ENCODE results near the gene ASPN. TPM values are rescaled to one million over a fixed set of nuclear protein-coding genes. Genes with fewer than 3 reads are reported as not detected.

Gene ASPN
- polyA plus RNA-seq, 3 donors, result 13.9 to 18.0 (median 14.1) TPM

DNA sequence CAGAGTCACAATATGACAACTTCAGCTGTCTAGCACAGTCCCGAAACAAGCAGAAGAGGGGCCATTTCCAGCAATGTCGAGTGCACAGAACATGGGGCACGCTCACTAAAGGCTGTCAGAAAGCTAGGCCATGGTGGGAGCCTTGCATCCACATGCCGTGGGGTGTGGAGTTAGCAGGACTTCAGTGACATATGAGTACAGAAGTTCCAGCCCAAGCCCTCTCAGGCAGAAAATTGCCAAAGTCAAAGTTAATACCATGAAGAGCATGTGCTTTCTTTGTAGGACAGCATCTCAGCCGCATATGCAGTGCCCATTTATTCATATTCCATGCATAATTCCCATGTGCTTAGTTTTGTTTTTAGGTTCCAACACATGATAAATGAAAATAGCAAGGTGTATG lies 26.7 kb upstream of the ASPN start:
- no peak for DNase-seq (ENCODE audit: extremely low read depth in 1 of 11, low read depth in 9 of 11, low spot score in 4 of 11)

DNA sequence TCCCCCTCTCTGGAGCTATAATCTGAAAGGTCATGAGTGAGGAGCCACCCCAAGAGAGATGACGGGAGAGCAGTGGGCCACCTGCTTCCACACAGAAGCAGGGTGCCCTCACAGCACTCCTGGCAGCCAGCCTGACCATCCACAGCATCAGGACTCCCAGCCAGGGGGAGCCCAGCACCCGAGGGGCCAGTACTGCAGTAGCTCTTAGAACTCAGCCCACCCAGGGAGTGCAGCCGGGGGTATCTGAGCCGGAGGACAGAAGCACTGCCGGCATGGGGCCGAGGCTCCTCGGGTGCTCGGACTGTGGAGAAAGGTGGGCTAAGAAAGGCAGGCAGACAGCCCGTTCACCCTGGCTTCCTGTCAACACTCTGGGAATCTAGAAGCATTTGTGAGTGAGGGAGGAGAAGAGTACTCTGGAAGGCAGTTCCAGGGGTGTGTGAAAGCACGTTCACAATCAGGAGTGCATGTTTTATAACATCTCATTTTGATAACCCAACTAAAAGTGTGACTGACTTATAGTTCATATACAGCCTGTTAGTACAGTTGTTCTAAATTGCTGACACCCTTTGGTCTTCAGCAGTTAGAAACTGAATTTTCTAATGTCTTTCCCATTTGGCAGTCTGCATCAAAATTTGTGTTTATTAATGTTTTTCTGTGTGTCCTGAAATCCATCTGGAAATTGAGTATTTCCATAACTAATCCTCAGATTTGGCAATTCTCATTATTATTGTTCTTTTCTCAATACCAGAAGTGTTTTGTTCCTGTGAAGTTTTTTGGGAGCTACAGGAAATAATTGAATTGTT lies 25.9 kb upstream of the ASPN start:
- no peak for DNase-seq (ENCODE audit: extremely low read depth in 1 of 11, low read depth in 9 of 11, low spot score in 4 of 11)

DNA sequence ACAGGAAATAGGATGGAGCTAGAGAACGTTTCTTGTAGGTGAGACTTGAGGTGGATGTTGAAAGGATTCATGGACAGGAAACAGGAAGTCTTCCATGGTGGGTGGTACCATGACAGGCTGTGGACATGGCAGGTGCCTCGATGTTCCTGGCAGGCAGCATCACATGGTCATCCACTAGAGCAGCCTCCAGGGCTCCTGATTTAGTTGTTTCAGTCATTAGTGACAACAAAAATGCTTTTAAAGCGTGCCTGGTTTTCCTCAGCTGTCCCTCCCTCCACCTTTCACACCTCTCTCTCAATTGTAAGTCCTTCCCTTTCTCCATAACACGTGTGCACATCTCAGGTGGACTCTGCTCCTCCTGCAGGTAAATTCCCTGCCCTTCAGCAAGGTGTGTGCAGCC lies 25.2 kb upstream of the ASPN start:
- DNase-seq (ENCODE audit: extremely low read depth in 1 of 11, low read depth in 9 of 11, low spot score in 4 of 11), result no peak

DNA sequence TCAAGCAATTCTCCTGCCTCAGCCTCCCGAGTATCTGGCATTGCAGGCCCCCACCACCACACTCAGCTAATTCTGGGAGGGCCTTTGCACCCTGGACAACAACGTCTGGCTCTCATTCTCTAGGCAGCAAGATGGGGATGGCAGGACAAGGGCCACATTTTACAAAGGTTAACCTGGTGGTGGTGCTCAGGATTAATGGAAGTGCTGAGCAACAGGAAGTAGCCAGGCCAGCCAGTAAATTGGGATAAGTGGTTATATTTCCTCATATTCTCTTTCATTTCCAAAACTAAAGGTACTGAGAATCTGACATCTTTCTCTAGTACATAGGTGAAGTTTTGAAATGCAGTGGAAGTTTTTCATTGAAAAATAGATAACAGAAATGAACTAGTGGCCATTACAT lies 24.7 kb upstream of the ASPN start:
- DNase-seq (ENCODE audit: extremely low read depth in 1 of 11, low read depth in 9 of 11, low spot score in 4 of 11), result no peak

DNA sequence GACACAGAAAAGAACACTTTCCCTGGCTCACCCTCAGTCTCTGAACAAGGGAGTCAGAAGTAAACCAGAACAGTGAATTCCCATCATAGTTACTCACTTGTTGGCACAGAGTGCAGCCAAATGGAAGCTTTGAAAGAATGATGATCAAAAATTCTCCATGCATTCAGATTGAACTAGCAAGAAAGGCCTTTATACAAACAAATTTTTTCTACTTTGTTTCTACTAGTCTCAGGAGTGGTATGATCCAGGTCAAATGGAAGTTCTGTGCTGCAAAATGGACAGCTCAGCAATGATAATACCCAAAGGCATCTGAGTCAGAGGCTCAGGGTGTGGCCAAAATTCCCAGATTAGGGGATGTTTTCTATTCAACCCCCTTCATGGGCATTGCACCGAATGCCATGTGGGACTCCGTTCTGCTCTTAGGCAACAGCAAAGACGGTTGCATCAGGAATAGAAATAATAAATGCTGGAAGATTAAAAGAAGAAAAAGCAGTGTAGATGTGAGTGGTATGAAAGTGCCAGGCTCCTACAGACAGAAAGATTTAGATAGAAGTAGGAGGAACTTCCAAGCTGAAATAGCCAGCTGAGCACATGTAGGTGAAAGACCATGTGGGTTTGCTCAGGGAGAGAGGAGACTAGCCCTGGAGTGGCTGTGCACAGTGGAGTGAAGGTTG lies 24.0 kb upstream of the ASPN start:
- no peak for DNase-seq (ENCODE audit: extremely low read depth in 1 of 11, low read depth in 9 of 11, low spot score in 4 of 11)

DNA sequence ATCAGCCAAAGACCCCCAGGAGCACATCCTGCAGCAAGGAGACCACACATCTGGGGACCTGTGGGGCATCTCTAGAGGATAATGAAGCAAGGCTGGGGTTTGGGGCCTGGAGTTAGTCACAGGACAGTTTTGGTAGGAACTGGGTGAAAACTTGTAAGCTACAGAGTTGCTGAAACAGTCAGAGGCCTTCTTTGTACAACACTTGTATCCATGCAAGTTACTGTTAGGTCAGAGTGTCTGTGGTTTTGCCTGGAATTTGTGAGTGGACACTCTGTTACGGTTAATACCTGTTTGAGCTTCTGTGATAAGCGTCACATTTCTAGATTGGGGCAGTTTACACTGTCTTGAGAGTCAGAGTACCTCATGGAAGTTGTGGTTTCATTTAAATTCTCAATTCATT lies 22.6 kb upstream of the ASPN start:
- DNase-seq (ENCODE audit: extremely low read depth in 1 of 11, low read depth in 9 of 11, low spot score in 4 of 11), result no peak

DNA sequence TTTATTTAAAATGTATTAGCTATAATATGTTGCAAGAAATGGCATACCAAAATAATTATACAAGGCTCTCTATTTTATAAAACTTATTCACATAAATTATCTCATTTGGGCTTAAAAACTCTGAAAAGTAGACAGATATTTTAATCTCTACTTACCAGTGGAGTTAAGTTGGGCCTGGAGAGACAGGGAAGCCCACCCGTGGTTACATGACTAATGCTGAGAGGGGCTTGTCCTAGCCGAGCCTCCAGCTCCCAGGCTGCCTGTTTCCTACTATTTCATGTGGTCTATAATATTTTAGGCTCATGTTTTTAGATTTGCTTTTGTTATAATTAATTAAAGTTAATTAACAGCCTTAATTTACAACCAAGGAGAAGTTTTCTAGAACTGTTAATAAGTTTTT lies 20.9 kb upstream of the ASPN start:
- DNase-seq (ENCODE audit: extremely low read depth in 1 of 11, low read depth in 9 of 11, low spot score in 4 of 11), result no peak

DNA sequence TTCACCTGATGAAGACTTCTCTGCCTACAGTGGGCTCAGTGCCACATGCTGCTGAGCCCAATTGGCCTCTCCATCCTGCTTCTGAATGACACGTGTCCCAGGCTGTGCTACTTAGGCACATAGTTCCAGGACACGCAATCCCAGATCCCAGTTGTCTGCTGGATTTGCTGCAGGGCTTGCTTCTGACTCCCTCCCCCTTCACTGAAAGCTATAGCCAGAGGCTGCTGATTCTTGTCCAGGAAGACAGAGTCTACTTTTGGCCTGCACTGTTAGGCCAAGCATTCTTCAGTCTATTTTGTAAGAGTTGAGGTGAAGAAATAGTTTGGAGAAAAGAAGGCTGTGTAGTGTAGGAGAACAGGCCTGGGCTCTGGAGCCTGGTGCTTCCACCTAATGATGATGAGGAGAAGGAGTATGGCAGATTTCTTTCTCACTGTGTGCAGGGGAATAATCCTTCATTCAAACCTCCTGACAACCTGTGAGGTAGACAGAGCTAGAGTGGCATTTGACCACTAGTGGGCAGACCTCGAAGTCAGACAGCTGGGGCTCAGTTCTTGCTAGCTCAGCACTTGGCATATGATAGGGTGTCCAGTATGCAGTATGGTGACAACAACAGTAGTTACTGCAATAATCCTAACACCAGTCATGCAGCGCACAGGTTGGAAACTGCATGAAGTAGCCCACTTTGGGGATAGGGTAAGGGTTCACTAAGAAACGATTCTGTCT lies 19.5 kb upstream of the ASPN start:
- no peak for DNase-seq (ENCODE audit: extremely low read depth in 1 of 11, low read depth in 9 of 11, low spot score in 4 of 11)

DNA sequence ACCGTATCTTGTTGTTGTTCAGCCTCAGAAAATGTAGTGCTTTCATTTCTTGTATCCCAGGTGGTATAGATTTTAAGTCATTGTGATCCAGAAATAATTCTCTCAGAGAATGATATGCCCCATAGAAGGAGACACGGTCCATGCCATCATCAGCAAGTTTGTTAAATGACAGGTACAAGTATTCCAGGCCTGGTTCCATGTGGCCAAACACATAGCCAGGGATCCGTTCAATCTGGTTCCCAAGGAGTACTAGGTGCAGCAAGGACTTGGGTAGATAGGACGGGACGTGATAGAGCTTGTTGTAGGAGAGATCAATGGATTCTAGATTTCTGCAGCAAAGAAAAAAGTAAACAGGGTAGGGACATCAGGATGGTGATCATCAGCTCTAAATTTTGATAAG lies 18.4 kb upstream of the ASPN start:
- DNase-seq (ENCODE audit: extremely low read depth in 1 of 11, low read depth in 9 of 11, low spot score in 4 of 11), result no peak

DNA sequence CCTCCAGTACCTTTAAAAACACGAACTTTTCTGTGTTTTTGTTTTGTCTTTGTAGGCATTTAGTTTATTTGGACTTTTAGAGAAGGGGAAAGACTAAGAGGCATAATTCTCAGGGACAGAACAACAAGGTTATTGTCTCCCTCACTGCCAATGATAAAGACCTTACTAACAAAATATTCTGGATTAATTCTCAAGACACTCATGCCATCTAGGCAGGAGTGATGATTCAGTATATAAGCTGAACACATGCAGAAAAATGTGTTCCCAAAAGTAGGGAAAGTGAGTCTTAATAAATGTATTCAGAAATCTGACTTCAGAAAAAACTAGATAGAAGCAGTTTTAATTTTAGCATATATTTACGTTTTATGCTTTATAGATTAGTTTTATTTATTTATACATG lies 17.4 kb upstream of the ASPN start:
- DNase-seq (ENCODE audit: extremely low read depth in 1 of 11, low read depth in 9 of 11, low spot score in 4 of 11), result no peak

DNA sequence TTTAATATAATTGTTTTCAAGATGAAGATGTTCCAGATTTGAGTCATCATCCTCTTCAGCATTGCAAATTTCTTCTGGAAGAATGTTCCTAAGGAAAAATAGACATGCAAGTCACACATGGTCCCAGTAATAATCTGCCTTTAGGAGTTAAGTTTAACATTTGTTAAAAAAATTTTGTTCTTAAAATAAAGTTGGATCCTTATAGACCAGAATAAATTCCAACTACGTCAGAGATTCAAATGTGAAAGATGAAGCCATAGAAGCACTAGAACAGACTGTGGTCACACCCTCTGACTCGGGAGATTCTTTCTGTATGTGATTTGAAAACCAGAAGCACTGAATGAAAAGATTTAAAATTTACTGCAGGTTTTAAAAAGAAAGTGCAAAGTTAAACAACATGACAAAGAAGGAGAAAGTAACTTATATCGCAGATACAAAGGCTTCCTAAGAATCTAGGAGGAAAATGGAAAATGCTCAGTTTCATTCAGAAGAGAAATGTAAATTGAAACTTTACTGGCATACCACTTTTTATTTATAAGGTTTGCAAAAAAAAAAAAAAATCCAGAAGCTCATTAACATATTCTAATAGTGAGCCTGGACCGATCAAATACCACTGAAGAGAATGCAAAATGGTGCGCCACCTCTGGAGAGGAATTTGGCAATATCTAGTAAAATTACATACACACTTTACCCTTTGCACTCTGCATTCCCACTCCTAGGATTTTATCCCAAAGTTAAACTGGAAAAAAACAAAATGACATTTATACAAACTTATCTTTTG lies 14.3 kb upstream of the ASPN start:
- DNase-seq (ENCODE audit: extremely low read depth in 1 of 11, low read depth in 9 of 11, low spot score in 4 of 11), result no peak

DNA sequence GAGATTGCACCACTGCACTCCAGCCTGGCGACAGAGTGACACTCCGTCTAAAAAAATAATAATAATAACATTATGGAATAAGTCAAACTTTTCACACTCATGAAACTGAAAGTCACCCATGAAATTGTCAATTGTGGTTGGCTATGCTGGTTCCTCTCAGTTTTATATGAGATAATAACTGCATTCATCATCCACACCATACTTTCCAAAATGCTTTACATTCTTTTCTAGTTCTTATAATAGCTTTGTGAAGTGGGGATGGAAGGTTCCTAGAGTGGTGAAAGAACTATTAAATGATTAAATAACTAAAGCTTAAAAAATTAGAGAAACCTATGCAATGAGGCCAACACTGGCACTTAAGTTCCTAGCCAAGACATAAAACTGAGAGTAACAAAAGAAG lies 12.6 kb upstream of the ASPN start:
- no peak for DNase-seq (ENCODE audit: extremely low read depth in 1 of 11, low read depth in 9 of 11, low spot score in 4 of 11)

DNA sequence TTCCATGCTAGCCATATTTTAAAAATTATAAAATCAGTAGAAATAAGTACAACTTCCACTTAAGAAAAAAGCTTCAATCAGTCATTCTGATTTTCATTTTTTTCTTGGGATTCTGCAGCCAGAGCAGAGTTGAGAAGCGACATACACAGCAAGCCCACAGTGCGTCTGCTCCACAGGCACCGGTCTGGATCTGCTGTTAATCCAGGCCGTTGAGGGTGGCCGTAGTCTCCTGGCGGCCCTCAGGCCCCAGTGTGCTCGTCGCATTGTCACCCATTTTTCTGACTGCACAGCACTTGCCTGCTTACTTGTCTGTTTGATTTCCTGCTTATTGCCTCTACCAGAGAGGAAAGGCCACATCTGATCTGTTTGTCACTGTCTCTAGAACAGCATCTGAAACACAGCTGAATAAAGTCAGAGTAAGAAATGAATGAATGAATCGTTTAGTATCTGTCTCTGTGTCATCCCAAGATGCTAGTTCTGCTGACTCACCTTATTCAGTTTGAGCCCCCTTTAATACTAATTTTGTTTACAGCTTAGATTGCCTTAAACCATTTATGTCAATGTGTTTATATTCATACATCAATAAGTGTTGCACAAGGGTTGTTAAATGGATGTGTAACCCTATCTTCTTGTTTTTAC lies 11.6 kb upstream of the ASPN start:
- no peak for DNase-seq (ENCODE audit: extremely low read depth in 1 of 11, low read depth in 9 of 11, low spot score in 4 of 11)

DNA sequence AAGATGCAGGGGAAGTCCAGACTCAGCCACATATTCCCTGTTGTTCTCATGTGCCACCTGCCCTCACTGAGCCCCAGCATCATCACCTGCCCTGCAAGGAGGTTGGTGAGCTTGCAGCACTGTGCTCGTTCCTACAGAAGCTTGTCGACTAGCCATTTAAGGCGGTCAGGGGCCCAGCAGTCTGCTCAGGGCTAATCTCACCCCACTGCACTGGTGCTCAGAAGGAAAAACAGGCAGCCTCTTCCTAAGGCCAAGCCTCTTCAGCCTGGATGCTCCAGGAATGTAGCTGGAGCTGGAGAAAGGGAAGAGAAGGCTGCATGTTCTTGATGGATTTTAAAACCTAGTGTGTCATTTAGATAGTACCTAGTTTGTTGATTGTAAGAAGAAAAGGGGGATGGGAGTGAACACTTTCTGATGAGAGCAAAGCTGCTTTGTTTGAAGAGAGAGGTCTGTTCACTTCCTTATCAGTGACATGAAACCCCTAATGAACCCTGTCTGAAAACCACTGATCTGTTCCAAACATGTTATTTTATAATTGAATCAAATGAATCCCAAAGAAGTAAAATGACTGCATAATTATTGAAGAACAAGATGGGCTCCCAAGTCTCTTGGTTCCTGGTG lies 10.6 kb upstream of the ASPN start:
- DNase-seq (ENCODE audit: extremely low read depth in 1 of 11, low read depth in 9 of 11, low spot score in 4 of 11), result no peak

DNA sequence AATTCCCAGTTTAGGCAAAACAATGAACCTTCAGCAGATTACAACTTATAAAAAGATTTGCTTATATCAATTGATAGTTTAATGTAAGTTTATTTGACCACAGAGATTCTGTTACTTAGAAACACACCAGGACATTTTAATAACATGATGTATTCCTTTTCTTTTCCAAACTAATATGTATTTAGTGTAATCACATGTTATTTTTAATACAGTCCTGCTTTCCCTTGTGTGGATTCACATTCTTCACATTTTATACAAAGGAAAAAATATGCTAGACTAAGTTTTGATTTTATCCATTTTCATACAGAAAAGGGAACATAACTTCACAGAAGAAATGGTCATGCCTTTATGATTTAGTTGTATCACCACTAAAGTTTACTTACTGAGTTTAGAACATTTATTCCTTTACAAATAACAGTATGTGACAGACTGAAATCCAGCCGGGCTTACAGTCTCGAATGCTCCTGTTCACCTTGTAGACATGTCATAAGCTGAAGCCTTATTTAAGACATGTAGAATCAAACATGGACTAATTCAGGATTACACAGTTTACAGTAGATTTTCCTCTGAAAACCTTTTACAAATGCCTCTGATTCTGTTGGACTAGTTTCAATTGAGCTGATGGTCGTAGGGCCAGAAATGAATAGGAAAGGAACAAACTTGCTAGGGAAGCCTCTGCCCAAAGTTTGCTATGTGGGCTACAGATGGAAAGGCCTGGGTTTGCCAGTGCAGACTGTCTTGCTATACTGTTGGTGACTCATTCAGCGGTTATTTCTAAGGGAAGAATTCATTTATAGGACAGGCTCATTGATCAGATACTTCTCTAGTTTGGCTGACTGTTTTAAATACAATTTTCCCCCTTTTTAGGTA lies 6.6 kb upstream of the ASPN start:
- no peak for DNase-seq (ENCODE audit: extremely low read depth in 1 of 11, low read depth in 9 of 11, low spot score in 4 of 11)

DNA sequence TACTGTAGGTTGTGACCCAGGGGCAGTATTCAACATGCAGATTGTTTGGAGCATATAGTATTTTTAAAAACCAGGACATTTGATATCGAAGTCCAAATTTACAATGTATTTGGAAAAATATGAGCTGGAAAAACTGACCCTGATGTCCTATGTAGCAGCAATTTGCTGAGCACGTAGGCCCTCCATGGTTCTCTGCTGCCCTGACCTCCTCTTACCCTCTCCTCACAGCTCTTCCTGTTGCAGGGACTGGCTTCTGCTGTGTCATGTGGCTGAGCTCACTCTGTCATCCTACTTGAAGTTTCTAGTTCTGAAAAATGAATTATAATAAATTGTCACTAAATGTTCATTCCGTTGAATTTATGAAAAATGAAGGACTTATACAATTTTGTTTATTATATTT lies 4.1 kb upstream of the ASPN start:
- DNase-seq (ENCODE audit: extremely low read depth in 1 of 11, low read depth in 9 of 11, low spot score in 4 of 11), result no peak

DNA sequence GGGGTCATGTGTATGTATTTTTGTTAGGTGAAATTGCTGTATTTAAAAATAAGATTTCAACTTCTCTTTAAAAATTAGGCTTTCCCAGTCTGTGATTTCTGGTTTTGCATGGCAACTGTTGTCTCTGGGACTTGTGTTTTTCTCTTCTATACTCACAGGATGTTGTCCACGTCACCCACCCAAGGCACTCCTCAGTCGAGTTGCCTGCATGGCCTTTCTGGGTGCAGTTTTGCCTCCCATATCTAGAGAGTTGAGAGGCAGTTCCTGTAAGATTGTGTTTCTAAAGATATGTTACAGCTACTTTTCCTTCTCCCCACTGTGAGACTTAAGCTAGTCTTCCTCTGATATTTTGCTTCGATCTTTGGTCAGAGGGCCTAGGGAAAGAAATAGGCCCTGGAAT lies 2.3 kb upstream of the ASPN start:
- DNase-seq (ENCODE audit: extremely low read depth in 1 of 11, low read depth in 9 of 11, low spot score in 4 of 11), result no peak
